Measurements from ENCODE around the gene ARHGAP6.
A peak's percentile ranks its signal among the peaks of the same experiment; 100 is the strongest.

Gene ARHGAP6

DNA sequence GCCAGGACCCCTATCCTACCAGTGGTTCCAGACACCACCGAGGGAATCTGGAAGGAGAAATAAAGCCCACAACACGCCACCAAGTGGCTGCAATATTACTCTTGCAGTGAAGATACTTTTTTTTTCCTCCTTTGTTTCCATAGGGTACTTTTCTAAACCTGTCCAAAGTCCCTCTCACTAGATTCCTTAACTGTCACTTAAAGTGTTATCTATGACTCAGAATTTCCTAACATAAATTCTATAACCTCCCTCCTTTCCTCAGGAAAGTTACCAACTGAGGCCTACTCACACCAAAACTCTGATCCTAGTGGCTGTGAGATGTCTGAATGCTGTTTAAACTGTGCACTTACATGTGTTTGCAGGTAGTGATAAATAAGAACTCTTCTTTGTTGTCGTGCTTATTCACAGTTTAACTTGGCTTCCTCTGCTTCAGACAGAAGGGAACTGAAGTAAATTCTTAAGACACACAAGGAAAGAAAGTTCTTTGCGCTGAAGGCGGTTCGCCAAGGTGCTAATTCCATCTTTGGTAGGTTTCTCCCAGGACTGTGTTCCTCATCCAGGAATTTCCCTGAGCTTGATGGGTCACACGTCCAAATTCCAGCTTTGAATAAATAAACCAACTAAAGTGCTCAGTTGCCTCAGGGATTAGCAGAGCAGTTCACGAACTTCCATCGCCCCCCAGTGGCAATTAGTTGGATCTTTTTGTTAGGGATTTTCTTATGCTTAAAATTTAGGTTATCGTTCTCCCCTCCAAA lies 565.3 kb downstream of the ARHGAP6 start:
- ATAC-seq (ENCODE audit: low read depth): peak; percentile 58; the same call in 2 of the 3 replicates
- no peak overlapping the region for H3K27ac ChIP-seq (ENCODE audit: poor library complexity, severe bottlenecking)
- TF ChIP-seq, protein P1, sequence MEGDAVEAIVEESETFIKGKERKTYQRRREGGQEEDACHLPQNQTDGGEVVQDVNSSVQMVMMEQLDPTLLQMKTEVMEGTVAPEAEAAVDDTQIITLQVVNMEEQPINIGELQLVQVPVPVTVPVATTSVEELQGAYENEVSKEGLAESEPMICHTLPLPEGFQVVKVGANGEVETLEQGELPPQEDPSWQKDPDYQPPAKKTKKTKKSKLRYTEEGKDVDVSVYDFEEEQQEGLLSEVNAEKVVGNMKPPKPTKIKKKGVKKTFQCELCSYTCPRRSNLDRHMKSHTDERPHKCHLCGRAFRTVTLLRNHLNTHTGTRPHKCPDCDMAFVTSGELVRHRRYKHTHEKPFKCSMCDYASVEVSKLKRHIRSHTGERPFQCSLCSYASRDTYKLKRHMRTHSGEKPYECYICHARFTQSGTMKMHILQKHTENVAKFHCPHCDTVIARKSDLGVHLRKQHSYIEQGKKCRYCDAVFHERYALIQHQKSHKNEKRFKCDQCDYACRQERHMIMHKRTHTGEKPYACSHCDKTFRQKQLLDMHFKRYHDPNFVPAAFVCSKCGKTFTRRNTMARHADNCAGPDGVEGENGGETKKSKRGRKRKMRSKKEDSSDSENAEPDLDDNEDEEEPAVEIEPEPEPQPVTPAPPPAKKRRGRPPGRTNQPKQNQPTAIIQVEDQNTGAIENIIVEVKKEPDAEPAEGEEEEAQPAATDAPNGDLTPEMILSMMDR (IDR thresholded peaks at IDR 0.05; ENCODE audit: poor library complexity, severe bottlenecking): peak; percentile 65
- H3K4me1 ChIP-seq (ENCODE audit: insufficient read depth, poor library complexity, severe bottlenecking): no peaks in the 10 kb centered on the region
- DNase-seq (ENCODE audit: low spot score): no peak
- H3K9me3 ChIP-seq (ENCODE audit: severe bottlenecking): no peaks in the 10 kb centered on the region
- no peaks in the 10 kb centered on the region for H3K36me3 ChIP-seq (ENCODE audit: low read depth)
- H3K4me3 ChIP-seq (ENCODE audit: severe bottlenecking): no peak overlapping the region
- no peaks in the 10 kb centered on the region for H3K27me3 ChIP-seq (ENCODE audit: insufficient read depth, poor library complexity, severe bottlenecking)

DNA sequence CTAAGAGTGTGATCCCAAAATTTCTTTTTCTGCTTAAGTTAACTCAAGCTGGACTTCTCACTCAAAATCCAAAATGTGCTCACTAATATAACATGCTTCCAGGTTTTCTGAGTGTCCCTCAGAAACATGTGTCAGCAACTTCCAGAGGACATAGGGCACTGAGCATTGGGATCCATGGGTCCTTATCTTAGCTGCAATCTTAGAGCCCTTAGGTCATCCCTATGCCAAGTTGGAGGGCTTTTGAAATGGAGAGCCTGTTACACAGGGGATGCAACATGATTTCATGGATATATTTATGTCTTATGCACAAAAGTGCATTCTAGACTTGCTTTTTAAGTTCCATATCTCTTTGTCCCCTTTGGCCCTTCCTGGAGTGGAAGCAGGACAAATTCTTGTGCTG lies 566.3 kb downstream of the ARHGAP6 start:
- Histone ChIP-seq H3K27me3 (ENCODE audit: insufficient read depth, poor library complexity, severe bottlenecking) (no peaks in the 10 kb centered on the region), H3K4me1 (ENCODE audit: insufficient read depth, poor library complexity, severe bottlenecking) (no peaks in the 10 kb centered on the region), H3K36me3 (ENCODE audit: low read depth) (no peaks in the 10 kb centered on the region), H3K27ac (ENCODE audit: poor library complexity, severe bottlenecking) (no peak overlapping the region), H3K4me3 (ENCODE audit: severe bottlenecking) (no peak overlapping the region), H3K9me3 (ENCODE audit: severe bottlenecking) (no peaks in the 10 kb centered on the region)
- ATAC-seq (ENCODE audit: low read depth) (no peak), DNase-seq (ENCODE audit: low spot score) (no peak)
- TF ChIP-seq, protein P1 (IDR thresholded peaks at IDR 0.05; ENCODE audit: poor library complexity, severe bottlenecking): no peak

DNA sequence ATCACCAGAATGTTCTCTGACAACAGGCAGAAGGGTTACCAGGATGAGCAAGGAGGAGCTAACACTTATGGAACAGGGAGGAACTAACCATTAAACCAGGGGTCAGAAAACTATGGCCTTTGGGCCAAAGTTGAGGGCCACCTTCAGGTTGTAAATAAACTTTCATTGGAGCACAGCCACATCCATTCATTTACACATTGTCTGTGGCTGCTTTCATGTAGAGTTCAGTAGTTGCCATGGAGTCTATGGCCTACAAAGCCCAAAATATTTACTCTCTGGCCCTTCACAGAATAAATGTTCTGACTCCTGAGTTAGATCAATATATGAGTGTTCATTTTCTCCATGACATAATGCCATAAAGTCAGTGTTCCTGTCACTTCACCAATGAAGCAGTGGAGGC lies 567.8 kb downstream of the ARHGAP6 start:
- Histone ChIP-seq H3K9me3 (ENCODE audit: severe bottlenecking) (no peaks in the 10 kb centered on the region), H3K27ac (ENCODE audit: poor library complexity, severe bottlenecking) (no peak overlapping the region), H3K4me3 (ENCODE audit: severe bottlenecking) (no peak overlapping the region), H3K36me3 (ENCODE audit: low read depth) (no peaks in the 10 kb centered on the region), H3K27me3 (ENCODE audit: insufficient read depth, poor library complexity, severe bottlenecking) (no peaks in the 10 kb centered on the region), H3K4me1 (ENCODE audit: insufficient read depth, poor library complexity, severe bottlenecking) (no peaks in the 10 kb centered on the region)
- DNase-seq (ENCODE audit: low spot score) (no peak), ATAC-seq (ENCODE audit: low read depth) (no peak)
- TF ChIP-seq, protein P1 (IDR thresholded peaks at IDR 0.05; ENCODE audit: poor library complexity, severe bottlenecking): no peak

DNA sequence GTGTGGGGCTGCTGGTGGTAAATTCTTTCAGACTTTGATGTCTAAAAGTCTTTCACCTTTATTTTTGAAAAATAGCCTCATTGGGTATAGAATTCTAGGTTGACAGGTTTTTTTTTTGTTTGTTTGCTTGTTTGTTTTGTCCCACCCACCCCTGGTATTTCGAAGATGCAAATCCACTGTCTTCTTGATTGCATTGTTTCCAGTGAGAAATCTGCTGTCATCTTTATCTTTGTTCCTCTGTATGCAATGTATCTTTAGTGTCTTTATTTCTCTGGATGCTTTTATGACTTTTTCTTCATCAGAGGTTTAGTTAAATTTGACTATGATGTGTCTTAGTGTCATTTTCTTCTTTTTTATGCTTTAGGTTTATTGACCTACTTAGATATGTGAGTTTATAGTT lies 575.9 kb downstream of the ARHGAP6 start:
- Histone ChIP-seq H3K36me3 (ENCODE audit: low read depth) (no peaks in the 10 kb centered on the region), H3K9me3 (ENCODE audit: severe bottlenecking) (no peaks in the 10 kb centered on the region), H3K4me3 (ENCODE audit: severe bottlenecking) (no peak overlapping the region), H3K4me1 (ENCODE audit: insufficient read depth, poor library complexity, severe bottlenecking) (no peaks in the 10 kb centered on the region), H3K27ac (ENCODE audit: poor library complexity, severe bottlenecking) (no peak overlapping the region), H3K27me3 (ENCODE audit: insufficient read depth, poor library complexity, severe bottlenecking) (no peaks in the 10 kb centered on the region)
- no peak for DNase-seq (ENCODE audit: low spot score)
- TF ChIP-seq, protein P1 (IDR thresholded peaks at IDR 0.05; ENCODE audit: poor library complexity, severe bottlenecking): no peak
- no peak for ATAC-seq (ENCODE audit: low read depth)
